Ascending aorta (tissue), 2 donors: Measurements from ENCODE around the gene KRTAP10-6. TPM values are rescaled to one million over a fixed set of nuclear protein-coding genes. Genes with fewer than 3 reads are reported as not detected.

Experiments used
- DNase-seq, 2 donors: peaks; one replicate each; pipeline ENCODE4 v3.0.0-alpha.2; 2019; ENCODE audit warnings: low spot score in 2 of 2
- H3K27ac ChIP-seq, 2 donors: fragments of 200-600 bp; sonication (generic); one replicate each; pipeline ENCODE4 v1.5.1; 2016 to 2017; ENCODE audit warnings: mild to moderate bottlenecking in 1 of 2
- H3K27me3 ChIP-seq: fragments of 200-600 bp; sonication (generic); one replicate; pipeline ENCODE4 v1.5.1; 2017
- H3K36me3 ChIP-seq, 2 donors: fragments of 200-600 bp; sonication (generic); one replicate each; pipeline ENCODE4 v1.5.1; 2016
- H3K4me1 ChIP-seq, 2 donors: fragments of 200-600 bp; sonication (generic); one replicate each; pipeline ENCODE4 v1.5.1; 2016 to 2017; ENCODE audit warnings: mild to moderate bottlenecking in 1 of 2
- H3K4me3 ChIP-seq, 2 donors: fragments of 200-600 bp; sonication (generic); one replicate each; pipeline ENCODE4 v1.5.1; 2016 to 2017; ENCODE audit warnings: mild to moderate bottlenecking in 1 of 2
- H3K9me3 ChIP-seq, 2 donors: fragments of 200-600 bp; sonication (generic); one replicate each; pipeline ENCODE4 v1.5.1; 2016
- CTCF ChIP-seq, 3 experiments: fragments of 200-600 bp in 2 of 3; fragments of 450-650 bp in 1 of 3; sonication (generic) in 2 of 3; IDR thresholded peaks; one replicate each; pipeline ENCODE4 v1.5.1; 2016 to 2019; ENCODE audit warnings: antibody characterized with exemption in 3 of 3, mild to moderate bottlenecking in 1 of 3, moderate library complexity in 1 of 3
- intact Hi-C: fragments of 100-400 bp; cut with DNase I; formaldehyde crosslinking; loops from one replicate; pipeline ENCODE4 v1.15.1; 2023
- total RNA-seq: library from RNA; depleted of rRNA; stranded (reverse); fragments of >200 nt; gene quantifications from one replicate; pipeline ENCODE4 v1.1.0, GENCODE V29; 2016

Gene KRTAP10-6
- total RNA-seq, 1 donor from 2014 or later: not detected

- no peak overlapping the region for H3K4me3 ChIP-seq
- intact Hi-C loops: no loop called here
- no peak for TF ChIP-seq CTCF (IDR thresholded peaks at IDR 0.05)
- no peaks in the 10 kb centered on the region for H3K27me3 ChIP-seq
- no peak for DNase-seq
- no peaks in the 10 kb centered on the region for H3K9me3 ChIP-seq
- no peaks in the 10 kb centered on the region for H3K36me3 ChIP-seq
- H3K27ac ChIP-seq: no peak overlapping the region
- H3K4me1 ChIP-seq: no peaks in the 10 kb centered on the region
Measured at GRCh38 chr21:44618504-44618903, 26.2 kb upstream of the KRTAP10-6 start.

GRCh38 chr21:44617071-44617501 is 24.8 kb upstream of the KRTAP10-6 start:
- no peaks in the 10 kb centered on the region for H3K27me3 ChIP-seq
- H3K4me3 ChIP-seq: no peak overlapping the region
- no peaks in the 10 kb centered on the region for H3K4me1 ChIP-seq
- H3K27ac ChIP-seq: no peak overlapping the region
- intact Hi-C loops: no loop called here
- H3K9me3 ChIP-seq: no peaks in the 10 kb centered on the region
- TF ChIP-seq CTCF (IDR thresholded peaks at IDR 0.05): no peak
- no peaks in the 10 kb centered on the region for H3K36me3 ChIP-seq
- DNase-seq: no peak

GRCh38 chr21:44616591-44616926 is 24.3 kb upstream of the KRTAP10-6 start:
- H3K27me3 ChIP-seq: no peaks in the 10 kb centered on the region
- intact Hi-C loops: no loop called here

GRCh38 chr21:44615911-44616590 is 23.7 kb upstream of the KRTAP10-6 start:
- Histone ChIP-seq H3K36me3 (no peaks in the 10 kb centered on the region), H3K27ac (no peak overlapping the region), H3K4me1 (no peaks in the 10 kb centered on the region), H3K4me3 (no peak overlapping the region), H3K9me3 (no peaks in the 10 kb centered on the region), H3K27me3 (no peaks in the 10 kb centered on the region)
- no peak for TF ChIP-seq CTCF (IDR thresholded peaks at IDR 0.05)
- intact Hi-C loops: no loop called here
- no peak for DNase-seq

More at GRCh38 chr21:44616591-44616926, 24.3 kb upstream of the KRTAP10-6 start:
- Histone ChIP-seq H3K4me1 (no peaks in the 10 kb centered on the region), H3K36me3 (no peaks in the 10 kb centered on the region), H3K9me3 (no peaks in the 10 kb centered on the region), H3K27ac (no peak overlapping the region), H3K4me3 (no peak overlapping the region)
- no peak for TF ChIP-seq CTCF (IDR thresholded peaks at IDR 0.05)
- no peak for DNase-seq

GRCh38 chr21:44615466-44615865 is 23.2 kb upstream of the KRTAP10-6 start:
- no peaks in the 10 kb centered on the region for H3K4me1 ChIP-seq
- H3K9me3 ChIP-seq: no peaks in the 10 kb centered on the region
- H3K4me3 ChIP-seq: no peak overlapping the region
- DNase-seq: no peak
- no peak overlapping the region for H3K27ac ChIP-seq
- intact Hi-C loops: no loop called here
- no peak for TF ChIP-seq CTCF (IDR thresholded peaks at IDR 0.05)
- H3K36me3 ChIP-seq: no peaks in the 10 kb centered on the region
- H3K27me3 ChIP-seq: no peaks in the 10 kb centered on the region

- TF ChIP-seq CTCF (IDR thresholded peaks at IDR 0.05): no peak
- no peaks in the 10 kb centered on the region for H3K27me3 ChIP-seq
- no peaks in the 10 kb centered on the region for H3K4me1 ChIP-seq
- intact Hi-C loops: no loop called here
- H3K27ac ChIP-seq: no peak overlapping the region
- DNase-seq: no peak
- no peak overlapping the region for H3K4me3 ChIP-seq
- H3K36me3 ChIP-seq: no peaks in the 10 kb centered on the region
- no peaks in the 10 kb centered on the region for H3K9me3 ChIP-seq
Measured at GRCh38 chr21:44614961-44615391, 22.7 kb upstream of the KRTAP10-6 start.
